HCT116 (cell line): ENCODE data around the gene CD320. TPM values are rescaled to one million over a fixed set of nuclear protein-coding genes. Genes with fewer than 3 reads are reported as not detected.
A peak's percentile ranks its signal among the peaks of the same experiment; 100 is the strongest.

Experiments
- ATAC-seq: fragments of 200-7000 bp; cut with Tn5 transposase; 2 replicates; pipeline ENCODE4 v1.9.1; 2020; ENCODE audit warnings: mild to moderate bottlenecking, moderate library complexity
- BruUV-seq: library from RNA; stranded (reverse); fragments of 400-500 nt; replicated peaks from 2 replicates; lab custom pipeline; 2021; lab: Mats Ljungman, UMichigan
- CTCF ChIA-PET: fragments of 300-600 bp; sonication (Branson Sonifier 250); formaldehyde crosslinking; loops from one replicate; lab custom pipeline; 2021; ENCODE audit warnings: antibody characterized with exemption; lab: Charles Lee
- POLR2A ChIA-PET: fragments of 300-600, 350-600 bp; sonication (Branson Sonifier 250); formaldehyde crosslinking; loops from one replicate; lab custom pipeline; 2021; ENCODE audit warnings: antibody characterized with exemption; lab: Charles Lee
- RAD21 ChIA-PET, 2 experiments: fragments of 300-600 bp; sonication (Branson Sonifier 250); formaldehyde crosslinking; loops; one replicate each; lab custom pipeline; 2023; ENCODE audit warnings: low total read pairs in 2 of 2; ENCODE audit not compliant: uncharacterized antibody in 2 of 2, unreplicated experiment in 2 of 2, low non-redundant PET in 1 of 2; lab: Charles Lee
- DNase-seq: peaks from one replicate; pipeline ENCODE4 v3.0.0-alpha.2; 2010; ENCODE audit warnings: low read depth, low spot score
- H2AFZ ChIP-seq: fragments of 200-600 bp; shearing (Covaris generic), sonication (generic); 2 replicates; pipeline ENCODE4 v1.6.1; 2017; ENCODE audit warnings: low read depth, mixed run types, mixed read lengths, antibody characterized with exemption, low read length; ENCODE audit not compliant: poor library complexity, severe bottlenecking
- H3K27ac ChIP-seq: 2 replicates; pipeline ENCODE4 v1.5.1; 2012; ENCODE audit warnings: low read depth, low read length
- H3K27me3 ChIP-seq: fragments of 200-600 bp; sonication (generic); 2 replicates; pipeline ENCODE4 v1.6.1; 2016; ENCODE audit warnings: mixed run types, low read length, mixed read lengths; ENCODE audit not compliant: insufficient read depth
- H3K36me3 ChIP-seq, 2 experiments: fragments of 200-500 bp in 1 of 2; fragments of 200-600 bp in 1 of 2; sonication (Bioruptor generic) in 1 of 2; sonication (generic) in 1 of 2; 2 replicates each; pipeline versions ENCODE4 v1.5.1 to v1.6.1; 2014 to 2016; ENCODE audit warnings: low read length in 2 of 2, inconsistent platforms in 1 of 2, mixed read lengths in 1 of 2, mixed run types in 1 of 2; ENCODE audit not compliant: insufficient read depth in 2 of 2, control insufficient read depth in 1 of 2
- H3K4me1 ChIP-seq, 2 experiments: fragments of 200-600 bp in 1 of 2; sonication (generic) in 1 of 2; 2 replicates each; pipeline versions ENCODE4 v1.5.1 to v1.6.1; 2012 to 2017; ENCODE audit warnings: low read length in 2 of 2, inconsistent platforms in 1 of 2, mild to moderate bottlenecking in 1 of 2, mixed read lengths in 1 of 2, mixed run types in 1 of 2, moderate library complexity in 1 of 2; ENCODE audit not compliant: insufficient read depth in 2 of 2, control insufficient read depth in 1 of 2
- H3K4me2 ChIP-seq: fragments of 200-600 bp; sonication (generic); 2 replicates; pipeline ENCODE4 v1.6.1; 2017; ENCODE audit warnings: mixed run types, low read length, mixed read lengths
- H3K4me3 ChIP-seq, 2 experiments: fragments of 200-600 bp in 1 of 2; sonication (generic) in 1 of 2; replicated peaks in 1 of 2; 2 replicates each; pipeline ENCODE4 v1.5.1; 2011 to 2016; ENCODE audit warnings: low read length in 2 of 2, control low read depth in 1 of 2, low read depth in 1 of 2, mild to moderate bottlenecking in 1 of 2, mixed read lengths in 1 of 2, mixed run types in 1 of 2
- H3K79me2 ChIP-seq: fragments of 200-600 bp; sonication (generic); 2 replicates; pipeline ENCODE4 v1.6.1; 2017; ENCODE audit warnings: mild to moderate bottlenecking, mixed run types, low read length, moderate library complexity, mixed read lengths; ENCODE audit not compliant: insufficient read depth
- H3K9ac ChIP-seq: fragments of 200-600 bp; sonication (generic); 2 replicates; pipeline ENCODE4 v1.6.1; 2016; ENCODE audit warnings: low read length, mixed read lengths
- H3K9me2 ChIP-seq: fragments of 200-600 bp; sonication (generic), shearing (Covaris generic); 2 replicates; pipeline ENCODE4 v1.6.1; 2017; ENCODE audit warnings: mixed run types, mild to moderate bottlenecking, moderate library complexity; ENCODE audit not compliant: insufficient read depth
- H3K9me3 ChIP-seq, 2 experiments: fragments of 200-500 bp in 1 of 2; fragments of 200-600 bp in 1 of 2; sonication (Bioruptor generic) in 1 of 2; sonication (generic) in 1 of 2; 2 replicates each; pipeline ENCODE4 v1.6.1; 2014 to 2017; ENCODE audit warnings: low read length in 2 of 2, mixed read lengths in 2 of 2, inconsistent platforms in 1 of 2, low read depth in 1 of 2, mild to moderate bottlenecking in 1 of 2, mixed run types in 1 of 2, moderate library complexity in 1 of 2; ENCODE audit not compliant: control insufficient read depth in 1 of 2, insufficient read depth in 1 of 2
- H4K20me1 ChIP-seq: fragments of 200-600 bp; sonication (generic), shearing (Covaris generic); 2 replicates; pipeline ENCODE4 v1.6.1; 2017; ENCODE audit warnings: mixed run types, mild to moderate bottlenecking, moderate library complexity; ENCODE audit not compliant: insufficient read depth
- CBX3 ChIP-seq: IDR thresholded peaks from 2 replicates; pipeline ENCODE4 v1.6.1; 2012; ENCODE audit warnings: low read depth
- CTCF ChIP-seq, 3 experiments: fragments of 200-600 bp in 1 of 3; sonication (generic) in 1 of 3; IDR thresholded peaks in 2 of 3; conservative IDR thresholded peaks in 1 of 3; 2 replicates each; pipeline ENCODE4 v1.5.1; 2012 to 2017; ENCODE audit warnings: low read depth in 2 of 3, low read length in 2 of 3, antibody characterized with exemption in 1 of 3, borderline replicate concordance in 1 of 3, control low read depth in 1 of 3, mild to moderate bottlenecking in 1 of 3, mixed read lengths in 1 of 3, mixed run types in 1 of 3, moderate library complexity in 1 of 3; ENCODE audit not compliant: insufficient read depth in 1 of 3
- ELF1 ChIP-seq: IDR thresholded peaks from 2 replicates; pipeline ENCODE4 v1.6.1; 2012; ENCODE audit warnings: low read depth, borderline replicate concordance
- FOSL1 ChIP-seq: IDR thresholded peaks from 2 replicates; pipeline ENCODE4 v1.6.1; 2012; ENCODE audit warnings: low read depth
- JUND ChIP-seq: IDR thresholded peaks from 2 replicates; pipeline ENCODE4 v1.6.1; 2012
- RAD21 ChIP-seq: IDR thresholded peaks from 2 replicates; pipeline ENCODE4 v1.6.1; 2012; ENCODE audit warnings: low read depth, mild to moderate bottlenecking
- SIN3A ChIP-seq: IDR thresholded peaks from 2 replicates; pipeline ENCODE4 v1.6.1; 2012; ENCODE audit warnings: low read depth
- SRF ChIP-seq: IDR thresholded peaks from 2 replicates; pipeline ENCODE4 v1.6.1; 2012; ENCODE audit warnings: low read depth
- TCF7L2 ChIP-seq: IDR thresholded peaks from 2 replicates; pipeline ENCODE4 v1.7.0; 2011; ENCODE audit warnings: borderline replicate concordance, inconsistent platforms; ENCODE audit not compliant: insufficient read depth, insufficient read length; ENCODE audit errors: extremely low read depth
- YY1 ChIP-seq: IDR thresholded peaks from 2 replicates; pipeline ENCODE4 v1.6.1; 2011; ENCODE audit warnings: low read length, low read depth, moderate library complexity, mild to moderate bottlenecking; ENCODE audit not compliant: insufficient replicate concordance; ENCODE audit errors: extremely low read depth
- ZBTB33 ChIP-seq: IDR thresholded peaks from 2 replicates; pipeline ENCODE4 v1.6.1; 2011; ENCODE audit warnings: mild to moderate bottlenecking, low read length, moderate library complexity; ENCODE audit not compliant: insufficient replicate concordance; ENCODE audit errors: extremely low read depth
- ZFX ChIP-seq: fragments of 450-650 bp; IDR thresholded peaks from 2 replicates; pipeline ENCODE4 v1.6.1; 2017
- intact Hi-C: fragments of 100-400 bp; cut with micrococcal nuclease; formaldehyde crosslinking; loops from 2 replicates; pipeline ENCODE4 v1.10.0; 2022
- total RNA-seq: library from RNA; stranded (reverse); gene quantifications from one replicate; pipeline ENCODE4 v1.2.1, GENCODE V29; 2021; ENCODE audit not compliant: unreplicated experiment
- TF ChIP-seq, protein P1 (sequence below): IDR thresholded peaks from 2 replicates; pipeline ENCODE4 v1.6.1; 2012
- TF ChIP-seq, protein P2 (sequence below): IDR thresholded peaks from 2 replicates; pipeline ENCODE4 v1.6.1; 2012; ENCODE audit warnings: low read depth

Gene CD320
- total RNA-seq, 1 experiment from 2014 or later: 86.2 TPM

DNA sequence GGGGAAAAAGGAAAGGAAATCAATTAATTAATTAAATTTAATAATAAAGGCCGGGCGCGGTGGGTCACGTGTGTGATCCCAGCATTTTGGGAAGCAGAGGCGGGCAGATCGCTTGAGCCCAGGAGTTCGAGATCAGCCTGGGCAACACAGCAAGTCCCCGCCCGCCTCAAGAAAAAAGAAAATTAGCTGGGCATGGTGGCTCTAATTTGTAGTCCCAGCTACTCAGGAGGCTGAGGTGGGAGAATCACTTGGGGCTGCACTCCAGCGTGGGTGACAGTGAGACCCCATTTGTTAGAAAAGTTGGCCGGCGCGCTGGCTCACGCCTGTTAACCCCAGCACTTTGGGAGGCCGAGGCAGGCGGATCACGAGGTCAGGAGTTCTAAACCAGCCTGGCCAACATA, 733 bp upstream of the CD320 start:
- ATAC-seq (no peak), DNase-seq (no peak)
- peak overlapping the region; percentile 94 for H3K4me2 ChIP-seq
- H3K4me3 ChIP-seq: peak overlapping the region; percentile 76 to 77
- no TSS peak for BruUV-seq
- H3K27me3 ChIP-seq: no peaks in the 10 kb centered on the region
- TF ChIP-seq CTCF (IDR thresholded peaks at IDR 0.05 in 2 of 3, conservative IDR thresholded peaks at IDR 0.05 in 1 of 3; ENCODE audit: borderline replicate concordance in 1 of 3, insufficient read depth in 1 of 3, low read depth in 2 of 3, low read length in 2 of 3): no peak
- TF ChIP-seq, protein P1, sequence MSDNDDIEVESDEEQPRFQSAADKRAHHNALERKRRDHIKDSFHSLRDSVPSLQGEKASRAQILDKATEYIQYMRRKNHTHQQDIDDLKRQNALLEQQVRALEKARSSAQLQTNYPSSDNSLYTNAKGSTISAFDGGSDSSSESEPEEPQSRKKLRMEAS: no peak
- TF ChIP-seq ZBTB33: no peak
- TF ChIP-seq ZFX: no peak
- no peak for TF ChIP-seq TCF7L2
- no peak for TF ChIP-seq YY1
- no peak for TF ChIP-seq FOSL1
- TF ChIP-seq CBX3: no peak
- no peak for TF ChIP-seq ELF1
- no peak for TF ChIP-seq JUND
- TF ChIP-seq SIN3A: no peak
- TF ChIP-seq, protein P2, sequence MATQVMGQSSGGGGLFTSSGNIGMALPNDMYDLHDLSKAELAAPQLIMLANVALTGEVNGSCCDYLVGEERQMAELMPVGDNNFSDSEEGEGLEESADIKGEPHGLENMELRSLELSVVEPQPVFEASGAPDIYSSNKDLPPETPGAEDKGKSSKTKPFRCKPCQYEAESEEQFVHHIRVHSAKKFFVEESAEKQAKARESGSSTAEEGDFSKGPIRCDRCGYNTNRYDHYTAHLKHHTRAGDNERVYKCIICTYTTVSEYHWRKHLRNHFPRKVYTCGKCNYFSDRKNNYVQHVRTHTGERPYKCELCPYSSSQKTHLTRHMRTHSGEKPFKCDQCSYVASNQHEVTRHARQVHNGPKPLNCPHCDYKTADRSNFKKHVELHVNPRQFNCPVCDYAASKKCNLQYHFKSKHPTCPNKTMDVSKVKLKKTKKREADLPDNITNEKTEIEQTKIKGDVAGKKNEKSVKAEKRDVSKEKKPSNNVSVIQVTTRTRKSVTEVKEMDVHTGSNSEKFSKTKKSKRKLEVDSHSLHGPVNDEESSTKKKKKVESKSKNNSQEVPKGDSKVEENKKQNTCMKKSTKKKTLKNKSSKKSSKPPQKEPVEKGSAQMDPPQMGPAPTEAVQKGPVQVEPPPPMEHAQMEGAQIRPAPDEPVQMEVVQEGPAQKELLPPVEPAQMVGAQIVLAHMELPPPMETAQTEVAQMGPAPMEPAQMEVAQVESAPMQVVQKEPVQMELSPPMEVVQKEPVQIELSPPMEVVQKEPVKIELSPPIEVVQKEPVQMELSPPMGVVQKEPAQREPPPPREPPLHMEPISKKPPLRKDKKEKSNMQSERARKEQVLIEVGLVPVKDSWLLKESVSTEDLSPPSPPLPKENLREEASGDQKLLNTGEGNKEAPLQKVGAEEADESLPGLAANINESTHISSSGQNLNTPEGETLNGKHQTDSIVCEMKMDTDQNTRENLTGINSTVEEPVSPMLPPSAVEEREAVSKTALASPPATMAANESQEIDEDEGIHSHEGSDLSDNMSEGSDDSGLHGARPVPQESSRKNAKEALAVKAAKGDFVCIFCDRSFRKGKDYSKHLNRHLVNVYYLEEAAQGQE: no peak
- TF ChIP-seq RAD21: no peak
- TF ChIP-seq SRF: no peak
- peak overlapping the region; percentile 87 for H3K9ac ChIP-seq
- no peak overlapping the region for H2AFZ ChIP-seq
- peaks cover 8 to 17% of the 10 kb centered on the region in 2 experiments; a peak in 3 of 4 replicates for H3K36me3 ChIP-seq
- H3K4me1 ChIP-seq: peaks cover 24 to 63% of the 10 kb centered on the region in 2 experiments
- H4K20me1 ChIP-seq: no peaks in the 10 kb centered on the region
- H3K9me3 ChIP-seq: no peaks in the 10 kb centered on the region
- H3K79me2 ChIP-seq: peaks cover 32% of the 10 kb centered on the region
- intact Hi-C loops: no loop called here
- ChIA-PET CTCF (no interaction called here), POLR2A (no interaction called here), RAD21 (no interaction called here)
- H3K9me2 ChIP-seq: no peaks in the 10 kb centered on the region
- peak overlapping the region; percentile 86 for H3K27ac ChIP-seq
